SK-N-SH (cell line): ENCODE measurements around the gene TIMM23. TPM values are rescaled to one million over a fixed set of nuclear protein-coding genes. Genes with fewer than 3 reads are reported as not detected.
A peak's percentile ranks its signal among the peaks of the same experiment; 100 is the strongest.

Experiments used
- CTCF ChIA-PET: fragments of 300-600, 350-600 bp; formaldehyde crosslinking; extraction: SDS; loops from one replicate; lab custom pipeline; 2021; lab: Yijun Ruan, JAX
- POLR2A ChIA-PET: fragments of 350-600 bp; sonication (Branson Sonifier 250); formaldehyde crosslinking; extraction: SDS; loops from one replicate; lab custom pipeline; 2020; ENCODE audit warnings: antibody characterized with exemption, inconsistent platforms; lab: Yijun Ruan, JAX
- DNase-seq: peaks from one replicate; pipeline ENCODE4 v3.0.0; 2012
- H2AFZ ChIP-seq: fragments of 200-600 bp; sonication (generic); 2 replicates; pipeline ENCODE4 v1.8.1; 2016; ENCODE audit warnings: antibody characterized with exemption, mild to moderate bottlenecking, low read depth
- H3F3A ChIP-seq: fragments of 200-600 bp; sonication (generic); replicated peaks from 2 replicates; pipeline ENCODE3; 2016; ENCODE audit warnings: antibody characterized with exemption, mild to moderate bottlenecking; ENCODE audit not compliant: insufficient read depth
- H3K27ac ChIP-seq, 2 experiments: fragments of 200-500 bp in 1 of 2; fragments of 200-600 bp in 1 of 2; sonication (Bioruptor generic) in 1 of 2; sonication (generic), shearing (Covaris generic) in 1 of 2; 2 replicates each; pipeline versions ENCODE4 v1.5.1 to v1.6.1; 2014 to 2016; ENCODE audit warnings: low read depth in 2 of 2, inconsistent platforms in 1 of 2, low read length in 1 of 2, mild to moderate bottlenecking in 1 of 2, mixed read lengths in 1 of 2
- H3K27me3 ChIP-seq: fragments of 200-600 bp; sonication (generic), shearing (Covaris generic); 2 replicates; pipeline ENCODE4 v1.6.1; 2016; ENCODE audit warnings: mixed run types; ENCODE audit not compliant: insufficient read depth
- H3K36me3 ChIP-seq, 2 experiments: fragments of 200-500 bp in 1 of 2; fragments of 200-600 bp in 1 of 2; sonication (Bioruptor generic) in 1 of 2; sonication (generic) in 1 of 2; replicated peaks in 1 of 2; 2 replicates each; pipeline versions ENCODE3 to v1.5.1; 2014 to 2016; ENCODE audit warnings: low read length in 1 of 2, mild to moderate bottlenecking in 1 of 2; ENCODE audit not compliant: insufficient read depth in 2 of 2, control insufficient read depth in 1 of 2
- H3K4me1 ChIP-seq, 2 experiments: fragments of 200-500 bp in 1 of 2; fragments of 200-600 bp in 1 of 2; sonication (Bioruptor generic) in 1 of 2; sonication (generic), shearing (Covaris generic) in 1 of 2; 2 replicates each; pipeline versions ENCODE4 v1.5.1 to v1.6.1; 2014 to 2016; ENCODE audit warnings: low read depth in 1 of 2, low read length in 1 of 2, mixed run types in 1 of 2; ENCODE audit not compliant: insufficient read depth in 2 of 2, control insufficient read depth in 1 of 2
- H3K4me2 ChIP-seq: fragments of 200-600 bp; sonication (generic), shearing (Covaris generic); 2 replicates; pipeline ENCODE4 v1.6.1; 2017; ENCODE audit warnings: mixed run types
- H3K4me3 ChIP-seq, 2 experiments: fragments of 200-500 bp in 1 of 2; fragments of 200-600 bp in 1 of 2; sonication (Bioruptor generic) in 1 of 2; sonication (generic), shearing (Covaris generic) in 1 of 2; 2 replicates each; pipeline versions ENCODE4 v1.5.1 to v1.8.1; 2014 to 2016; ENCODE audit warnings: low read depth in 2 of 2, inconsistent platforms in 1 of 2, low read length in 1 of 2, mild to moderate bottlenecking in 1 of 2, mixed read lengths in 1 of 2, moderate library complexity in 1 of 2
- H3K79me2 ChIP-seq: fragments of 200-600 bp; sonication (generic); 2 replicates; pipeline ENCODE4 v1.8.1; 2017; ENCODE audit warnings: mild to moderate bottlenecking; ENCODE audit not compliant: insufficient read depth
- H3K9ac ChIP-seq: fragments of 200-600 bp; sonication (generic); 2 replicates; pipeline ENCODE4 v1.6.1; 2017; ENCODE audit warnings: mixed run types
- H3K9me2 ChIP-seq: fragments of 200-600 bp; sonication (generic); 2 replicates; pipeline ENCODE4 v1.6.1; 2017; ENCODE audit warnings: mixed run types
- H3K9me3 ChIP-seq: fragments of 200-600 bp; sonication (generic); 2 replicates; pipeline ENCODE4 v1.6.1; 2017; ENCODE audit warnings: mixed run types, mild to moderate bottlenecking, moderate library complexity
- H4K20me1 ChIP-seq: fragments of 200-600 bp; sonication (generic); 2 replicates; pipeline ENCODE4 v1.6.1; 2017; ENCODE audit warnings: mild to moderate bottlenecking, mixed run types; ENCODE audit not compliant: insufficient read depth
- CHD2 ChIP-seq: fragments of 150-350 bp; IDR thresholded peaks from 2 replicates; pipeline ENCODE4 v1.6.1; 2018; ENCODE audit warnings: low read length; ENCODE audit not compliant: partially characterized antibody
- CTCF ChIP-seq: fragments of 200-600 bp; sonication (generic); IDR thresholded peaks from 2 replicates; pipeline ENCODE4 v1.6.1; 2017; ENCODE audit warnings: antibody characterized with exemption, mild to moderate bottlenecking, moderate library complexity
- ELF1 ChIP-seq: IDR thresholded peaks from 2 replicates; pipeline ENCODE4 v1.4.0; 2012
- EP300 ChIP-seq, 2 experiments: IDR thresholded peaks; 2 replicates each; pipeline versions ENCODE4 v1.4.0 to v1.6.1; 2012; ENCODE audit warnings: borderline replicate concordance in 1 of 2, low read depth in 1 of 2, low read length in 1 of 2
- EZH2phosphoT487 ChIP-seq: fragments of 200-600 bp; sonication (generic); IDR thresholded peaks from 2 replicates; pipeline ENCODE4 v1.6.1; 2017; ENCODE audit warnings: low read depth, mixed run types, mild to moderate bottlenecking, antibody characterized with exemption, moderate library complexity, borderline replicate concordance
- FOXJ3 ChIP-seq: sonication (generic); formaldehyde crosslinking; IDR thresholded peaks from 2 replicates; pipeline ENCODE4 v1.5.1; 2020; ENCODE audit warnings: mild to moderate bottlenecking, missing genetic modification reagents
- FOXM1 ChIP-seq: IDR thresholded peaks from 2 replicates; pipeline ENCODE4 v1.4.0; 2012; ENCODE audit warnings: low read depth, mild to moderate bottlenecking
- GATA2 ChIP-seq: sonication (generic); formaldehyde crosslinking; IDR thresholded peaks from 2 replicates; pipeline ENCODE4 v1.5.0; 2020; ENCODE audit warnings: mild to moderate bottlenecking, missing genetic modification reagents
- JUND ChIP-seq: IDR thresholded peaks from 2 replicates; pipeline ENCODE4 v1.4.0; 2012
- MAX ChIP-seq: IDR thresholded peaks from 2 replicates; pipeline ENCODE4 v1.4.0; 2012; ENCODE audit warnings: low read depth
- MEF2A ChIP-seq: IDR thresholded peaks from 2 replicates; pipeline ENCODE4 v1.4.0; 2012; ENCODE audit warnings: low read depth, borderline replicate concordance
- POLR2AphosphoS5 ChIP-seq: IDR thresholded peaks from 2 replicates; pipeline ENCODE4 v1.6.1; 2012; ENCODE audit warnings: low read depth, low read length
- RAD21 ChIP-seq: IDR thresholded peaks from 2 replicates; pipeline ENCODE4 v1.6.1; 2012; ENCODE audit warnings: mild to moderate bottlenecking, low read length
- TAF1 ChIP-seq: IDR thresholded peaks from 2 replicates; pipeline ENCODE4 v1.6.1; 2012; ENCODE audit warnings: low read depth, mild to moderate bottlenecking, low read length, moderate library complexity, borderline replicate concordance
- TCF12 ChIP-seq: IDR thresholded peaks from 2 replicates; pipeline ENCODE4 v1.4.0; 2012
- TEAD4 ChIP-seq: IDR thresholded peaks from 2 replicates; pipeline ENCODE4 v1.4.0; 2012; ENCODE audit warnings: mild to moderate bottlenecking, borderline replicate concordance; ENCODE audit not compliant: insufficient read depth
- WGBS: methylation state at CpG from one replicate; pipeline ENCODE4 v1.1.6; 2017; ENCODE audit warnings: low lambda C conversion rate; 5-methylcytosine and 5-hydroxymethylcytosine counted together
- polyA plus RNA-seq, 3 experiments: library from polyadenylated mRNA; depleted of rRNA; stranded (reverse); fragments of >200 nt; gene quantifications; 2 replicates each; pipeline ENCODE4 v1.2.3, GENCODE V29; 2012
- TF ChIP-seq, protein P1 (sequence below): IDR thresholded peaks from 2 replicates; pipeline ENCODE4; 2012

The TIMM23 gene
- polyA plus RNA-seq, 1 of the 3 experiments (the other 2 are of a cell fraction) = 87.0 TPM

GRCh38 chr10:46017733-46018132 is 45.4 kb downstream of the TIMM23 start:
- H2AFZ ChIP-seq = no peak overlapping the region
- POLR2A ChIA-PET = no interaction called here
- H4K20me1 ChIP-seq = peaks cover 30% of the 10 kb centered on the region
- CTCF ChIA-PET = interaction anchor here (1.0 to 4.1 kb wide), 3 partner anchors 11 to 212 kb away, joined by 3 to 24 read pairs (median 4); partner anchors contain the start of gene NCOA4
- H3K4me3 ChIP-seq = no peak overlapping the region
- H3K36me3 ChIP-seq = peaks cover 35 to 38% of the 10 kb centered on the region in 2 experiments
- TF ChIP-seq TCF12 = no peak
- TF ChIP-seq RAD21 = no peak
- no peak for TF ChIP-seq MAX
- TF ChIP-seq TEAD4 = no peak
- TF ChIP-seq CHD2 = no peak
- TF ChIP-seq, protein P1, sequence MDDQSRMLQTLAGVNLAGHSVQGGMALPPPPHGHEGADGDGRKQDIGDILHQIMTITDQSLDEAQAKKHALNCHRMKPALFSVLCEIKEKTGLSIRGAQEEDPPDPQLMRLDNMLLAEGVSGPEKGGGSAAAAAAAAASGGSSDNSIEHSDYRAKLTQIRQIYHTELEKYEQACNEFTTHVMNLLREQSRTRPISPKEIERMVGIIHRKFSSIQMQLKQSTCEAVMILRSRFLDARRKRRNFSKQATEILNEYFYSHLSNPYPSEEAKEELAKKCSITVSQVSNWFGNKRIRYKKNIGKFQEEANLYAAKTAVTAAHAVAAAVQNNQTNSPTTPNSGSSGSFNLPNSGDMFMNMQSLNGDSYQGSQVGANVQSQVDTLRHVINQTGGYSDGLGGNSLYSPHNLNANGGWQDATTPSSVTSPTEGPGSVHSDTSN = no peak
- H3K79me2 ChIP-seq = peaks cover 83% of the 10 kb centered on the region
- H3K9ac ChIP-seq = no peak overlapping the region
- DNase-seq = no peak
- no peaks in the 10 kb centered on the region for H3K9me3 ChIP-seq
- WGBS = 98% methylated on average over 2 of the region's 2 CpGs
- no peak overlapping the region for H3K4me2 ChIP-seq
- H3K27ac ChIP-seq = no peak overlapping the region
- no peaks in the 10 kb centered on the region for H3K9me2 ChIP-seq
- H3K27me3 ChIP-seq = no peaks in the 10 kb centered on the region
- H3K4me1 ChIP-seq = peaks cover 5 to 22% of the 10 kb centered on the region in 2 experiments
- peaks cover 11% of the 10 kb centered on the region for H3F3A ChIP-seq

DNA sequence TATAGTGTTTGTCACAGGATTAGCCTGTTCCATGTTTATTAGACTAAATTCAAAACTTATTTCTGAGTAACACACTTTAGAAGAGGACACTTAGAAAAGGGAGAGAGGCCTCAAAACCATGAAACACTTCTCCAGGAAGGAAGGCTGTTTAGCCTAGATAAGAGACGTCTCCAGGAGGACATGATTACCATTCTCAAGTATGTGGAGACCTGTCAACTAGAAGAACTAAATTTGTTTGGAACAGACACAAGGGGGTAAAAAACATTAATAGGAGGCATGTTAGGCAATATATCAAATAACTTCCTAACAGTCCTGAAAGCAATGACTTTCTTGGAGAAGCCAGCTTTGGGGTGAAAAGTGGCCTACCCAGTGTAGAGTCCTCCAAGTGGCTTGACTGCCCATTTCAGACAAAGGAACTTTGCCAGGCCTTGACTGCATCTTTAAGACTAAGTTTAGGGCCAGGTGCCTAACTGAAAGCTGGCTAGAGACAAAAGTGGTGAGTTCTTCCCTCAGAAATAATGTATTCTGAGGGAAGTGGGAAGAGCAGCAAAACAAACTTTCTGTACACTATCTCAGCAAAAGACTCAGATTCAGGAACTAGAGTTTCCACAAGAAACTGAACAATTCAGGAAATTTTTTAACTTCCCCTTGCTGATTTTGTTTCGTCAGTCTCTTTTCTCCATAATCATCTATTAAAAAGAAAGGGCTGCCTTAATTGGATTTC is 46.3 kb downstream of the TIMM23 start:
- TF ChIP-seq JUND (no peak), GATA2 (CRISPR knock-in tag) (no peak)
- TF ChIP-seq, all 33 proteins: peak for 0
- no peaks in the 10 kb centered on the region for H3K9me2 ChIP-seq
- POLR2A ChIA-PET = no interaction called here

DNA sequence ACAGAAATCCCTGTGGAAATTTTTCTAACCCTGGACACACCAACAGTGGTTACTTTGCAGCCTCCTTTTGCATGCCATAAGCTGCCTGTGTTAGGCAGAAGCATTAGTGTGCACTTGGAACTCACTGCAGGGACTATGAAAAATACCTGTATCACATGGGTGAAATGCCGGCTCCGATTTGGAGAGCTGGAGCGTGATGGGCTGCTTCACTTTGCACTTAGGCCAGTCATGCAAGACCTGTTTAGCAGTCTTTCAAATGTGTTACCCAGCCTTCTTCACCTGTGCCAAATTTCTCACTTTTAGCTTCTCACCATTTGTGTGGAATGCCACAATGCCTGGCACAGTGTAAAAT is 46.9 kb downstream of the TIMM23 start:
- H3K4me1 ChIP-seq = peaks cover 8 to 22% of the 10 kb centered on the region in 2 experiments
- no peaks in the 10 kb centered on the region for H3K27me3 ChIP-seq
- TF ChIP-seq EP300 (IDR thresholded peaks at IDR 0.05; ENCODE audit: borderline replicate concordance in 1 of 2, low read depth in 1 of 2, low read length in 1 of 2) (no peak), CHD2 (no peak), ELF1 (no peak), CTCF (no peak), RAD21 (no peak), MEF2A (no peak), FOXJ3 (CRISPR knock-in tag) (no peak), POLR2AphosphoS5 (no peak), GATA2 (CRISPR knock-in tag) (no peak), TAF1 (no peak), EZH2phosphoT487 (no peak), FOXM1 (no peak)
- 91% methylated on average over 3 of the region's 3 CpGs for WGBS
- peaks cover 22 to 27% of the 10 kb centered on the region in 2 experiments for H3K36me3 ChIP-seq
- peak overlapping the region in 1 of 2 experiments; percentile 5; a peak in 1 of 4 replicates for H3K27ac ChIP-seq
- no peak for DNase-seq
- peaks cover 93% of the 10 kb centered on the region for H3K79me2 ChIP-seq
- no peaks in the 10 kb centered on the region for H3K9me2 ChIP-seq
- H3K4me3 ChIP-seq = no peak overlapping the region
- 0 out of 2 replicates have a peak overlapping the region, but pooled peaks have one; percentile 11 for H3K4me2 ChIP-seq
- ChIA-PET POLR2A (no interaction called here), CTCF (interaction anchor here (0.6 to 4.1 kb wide), 5 partner anchors 10 to 771 kb away, joined by 3 to 24 read pairs (median 3); partner anchors contain the start of gene NCOA4)
- no peak overlapping the region for H3K9ac ChIP-seq
- no peaks in the 10 kb centered on the region for H3K9me3 ChIP-seq
- no peak overlapping the region for H2AFZ ChIP-seq
- peaks cover 30% of the 10 kb centered on the region for H4K20me1 ChIP-seq
- peaks cover 16% of the 10 kb centered on the region for H3F3A ChIP-seq

More for the DNA sequence above, 46.3 kb downstream of the TIMM23 start:
- Histone ChIP-seq H3K79me2 (peaks cover 87% of the 10 kb centered on the region), H3K4me3 (no peak overlapping the region), H3F3A (peaks cover 14% of the 10 kb centered on the region), H3K36me3 (peaks cover 26 to 32% of the 10 kb centered on the region in 2 experiments), H3K9ac (no peak overlapping the region), H3K27ac (peak overlapping the region in 1 of 2 experiments; percentile 5; a peak in 1 of 4 replicates), H4K20me1 (peaks cover 30% of the 10 kb centered on the region), H3K27me3 (no peaks in the 10 kb centered on the region), H3K4me2 (0 out of 2 replicates have a peak overlapping the region, but pooled peaks have one; percentile 11), H3K9me3 (no peaks in the 10 kb centered on the region), H2AFZ (no peak overlapping the region), H3K4me1 (peaks cover 7 to 22% of the 10 kb centered on the region in 2 experiments)
- CTCF ChIA-PET = interaction anchor here (0.6 to 4.1 kb wide), 3 partner anchors 10 to 770 kb away, joined by 3 to 24 read pairs (median 3); partner anchors contain the start of gene NCOA4
- WGBS = 63% methylated on average over 2 of the region's 2 CpGs
- no peak for DNase-seq
